Cardiac fibroblast (primary cell): ENCODE results near the gene RBM42.

Source experiments
- DNase-seq, 2 donors: peaks; one replicate each; pipeline versions ENCODE4 v3.0.0 to v3.0.0-alpha.2; 2010; ENCODE audit warnings: low read depth in 2 of 2
- H3K4me3 ChIP-seq, 2 donors: replicated peaks in 1 of 2; 1 replicate in 1 of 2; 2 replicates in 1 of 2; pipeline ENCODE4 v1.5.1; 2011; ENCODE audit warnings: low read depth in 2 of 2, low read length in 2 of 2, mild to moderate bottlenecking in 2 of 2, moderate library complexity in 1 of 2
- CTCF ChIP-seq: IDR thresholded peaks from one replicate; pipeline ENCODE4 v1.5.1; 2011; ENCODE audit warnings: low read depth, mild to moderate bottlenecking, low read length, inconsistent platforms

RBM42 gene

GRCh38 chr19:35620001-35620400, 8.8 kb upstream of the RBM42 start:
- H3K4me3 ChIP-seq, result no peak overlapping the region
- DNase-seq, result no peak
- no peak for TF ChIP-seq CTCF

- no peak for DNase-seq
- H3K4me3 ChIP-seq, result no peak overlapping the region
- no peak for TF ChIP-seq CTCF
Measured at GRCh38 chr19:35621708-35622107, 7.1 kb upstream of the RBM42 start.

- no peak overlapping the region for H3K4me3 ChIP-seq
- TF ChIP-seq CTCF, result no peak
- DNase-seq, result no peak
Measured at GRCh38 chr19:35622750-35623149, 6.1 kb upstream of the RBM42 start.

GRCh38 chr19:35623327-35624010, 5.4 kb upstream of the RBM42 start:
- H3K4me3 ChIP-seq, result no peak overlapping the region
- DNase-seq, result no peak
- TF ChIP-seq CTCF, result no peak

- DNase-seq, result no peak
- no peak for TF ChIP-seq CTCF
Measured at GRCh38 chr19:35628264-35628564, 622 bp upstream of the RBM42 start.

GRCh38 chr19:35629332-35629633, 447 bp downstream of the RBM42 start:
- no peak for TF ChIP-seq CTCF
- no peak for DNase-seq
- H3K4me3 ChIP-seq, result peak overlapping the region; percentile 84 to 99

More at GRCh38 chr19:35628264-35628564, 622 bp upstream of the RBM42 start:
- H3K4me3 ChIP-seq, result peak overlapping the region; percentile 84 to 99
